HUDEP-2 (cell line): Measurements from ENCODE around the gene ZNF79.
"Not testable (repeated sequence)": the region's sequence is repeated elsewhere in the genome, so short reads cannot be mapped to it uniquely, and the experiment has no call there.

ENCODE experiments used
- DNase-seq, 76 experiments: peaks; one replicate each; lab custom pipeline; 2025; ENCODE audit not compliant: unreplicated experiment in 76 of 76; lab: John Stamatoyannopoulos, UW

ZNF79 gene

GRCh38 chr9:127451858-127452656, 27.9 kb downstream of the ZNF79 start:
- peak in 70 of 76 experiments; percentile 23 to 84 (median 64) for DNase-seq

GRCh38 chr9:127452691-127453090, 28.5 kb downstream of the ZNF79 start:
- DNase-seq: peak in 33 of 76 experiments; percentile 5 to 57 (median 29)

GRCh38 chr9:127455324-127455992, 31.3 kb downstream of the ZNF79 start:
- DNase-seq: peak in 74 of 76 experiments; percentile 24 to 88 (median 68)

GRCh38 chr9:127457191-127457878, 33.2 kb downstream of the ZNF79 start:
- no peak for DNase-seq

GRCh38 chr9:127458921-127459320, 34.7 kb downstream of the ZNF79 start:
- no peak for DNase-seq

GRCh38 chr9:127463382-127463781, 39.2 kb downstream of the ZNF79 start:
- DNase-seq: no peak

GRCh38 chr9:127463911-127464310, 39.7 kb downstream of the ZNF79 start:
- DNase-seq: no peak

GRCh38 chr9:127466407-127466917, 42.3 kb downstream of the ZNF79 start:
- DNase-seq: not testable (repeated sequence)

GRCh38 chr9:127467621-127468020, 43.4 kb downstream of the ZNF79 start:
- no peak for DNase-seq

- DNase-seq: no peak
These were observed 46.5 kb downstream of the ZNF79 start for GRCh38 chr9:127470662-127471061.

GRCh38 chr9:127473501-127473900, 49.3 kb downstream of the ZNF79 start:
- DNase-seq: no peak

- no peak for DNase-seq
These were observed 49.8 kb downstream of the ZNF79 start for GRCh38 chr9:127473932-127474331.

- no peak for DNase-seq
These were observed 50.4 kb downstream of the ZNF79 start for GRCh38 chr9:127474592-127474991.

GRCh38 chr9:127479507-127480081, 55.4 kb downstream of the ZNF79 start:
- DNase-seq: no peak

GRCh38 chr9:127482662-127483061, 58.5 kb downstream of the ZNF79 start:
- no peak for DNase-seq

GRCh38 chr9:127485995-127486394, 61.8 kb downstream of the ZNF79 start:
- no peak for DNase-seq

- no peak for DNase-seq
These were observed 64.8 kb downstream of the ZNF79 start for GRCh38 chr9:127488946-127489345.

- no peak for DNase-seq
These were observed 65.4 kb downstream of the ZNF79 start for GRCh38 chr9:127489471-127490115.

- no peak for DNase-seq
These were observed 66.5 kb downstream of the ZNF79 start for GRCh38 chr9:127490535-127491230.

GRCh38 chr9:127491516-127491915, 67.3 kb downstream of the ZNF79 start:
- no peak for DNase-seq
